ENCODE data around the gene CCT3.
A peak's percentile ranks its signal among the peaks of the same experiment; 100 is the strongest.

Gene CCT3

GRCh38 chr1:156319664-156320063, 18.4 kb downstream of the CCT3 start:
- no peak for DNase-seq

DNA sequence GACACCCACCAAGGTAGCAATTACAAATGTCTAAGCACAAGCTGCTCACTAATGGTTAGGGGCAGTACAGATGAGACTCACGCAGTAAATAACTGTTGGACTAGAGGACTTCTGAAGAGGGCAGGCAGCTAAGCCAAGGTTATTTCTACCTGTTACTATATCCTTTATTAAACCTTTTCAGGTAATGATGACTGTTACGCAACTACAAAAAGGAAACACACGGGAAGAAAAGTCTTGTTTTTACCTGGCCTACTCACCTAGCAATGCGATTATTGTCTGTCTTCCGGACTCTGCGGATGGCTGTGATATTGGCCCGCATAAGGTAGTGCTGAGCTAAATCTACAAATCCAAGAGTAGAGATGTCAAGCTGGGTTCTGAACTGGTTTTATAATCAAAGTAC, 21.2 kb downstream of the CCT3 start:
- DNase-seq: no peak

GRCh38 chr1:156310962-156311361, 27.1 kb downstream of the CCT3 start:
- DNase-seq: no peak

GRCh38 chr1:156308078-156308477, 30.0 kb downstream of the CCT3 start:
- no peak for DNase-seq

GRCh38 chr1:156305215-156305614, 32.9 kb downstream of the CCT3 start:
- no peak for DNase-seq

- no peak for DNase-seq
Measured at GRCh38 chr1:156303241-156303640, 34.9 kb downstream of the CCT3 start.

DNA sequence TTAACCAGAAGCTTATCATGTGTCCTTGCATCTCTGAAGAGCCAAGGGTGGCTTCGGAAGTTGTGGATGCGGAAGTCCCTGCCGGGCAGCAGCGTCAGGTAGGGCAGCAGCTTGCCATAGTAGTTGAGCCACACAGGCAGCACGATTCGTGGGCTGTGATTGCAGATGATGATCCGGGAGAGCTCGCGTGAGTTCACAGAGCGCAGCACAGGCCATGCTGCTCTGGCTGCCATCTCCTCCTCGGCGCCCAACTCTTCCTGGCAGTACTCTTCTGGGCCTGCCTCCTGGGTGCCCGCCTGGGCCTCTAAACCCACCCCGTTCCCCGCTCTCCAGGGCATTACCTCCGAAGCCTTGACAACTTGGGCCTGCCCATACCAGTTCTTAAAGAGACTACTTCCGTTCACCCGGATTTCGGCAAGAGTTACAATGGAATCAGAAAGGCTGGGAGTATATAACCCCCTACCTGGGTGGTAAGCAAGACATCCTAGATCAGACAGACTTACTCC, 39.2 kb downstream of the CCT3 start, which contains the start of gene VHLL:
Gene VHLL, minus strand, starts transcription at position 456 of the 506 bp plus-strand sequence. Its CDS starts 118 bp downstream, at position 338.
- no peak for DNase-seq

DNA sequence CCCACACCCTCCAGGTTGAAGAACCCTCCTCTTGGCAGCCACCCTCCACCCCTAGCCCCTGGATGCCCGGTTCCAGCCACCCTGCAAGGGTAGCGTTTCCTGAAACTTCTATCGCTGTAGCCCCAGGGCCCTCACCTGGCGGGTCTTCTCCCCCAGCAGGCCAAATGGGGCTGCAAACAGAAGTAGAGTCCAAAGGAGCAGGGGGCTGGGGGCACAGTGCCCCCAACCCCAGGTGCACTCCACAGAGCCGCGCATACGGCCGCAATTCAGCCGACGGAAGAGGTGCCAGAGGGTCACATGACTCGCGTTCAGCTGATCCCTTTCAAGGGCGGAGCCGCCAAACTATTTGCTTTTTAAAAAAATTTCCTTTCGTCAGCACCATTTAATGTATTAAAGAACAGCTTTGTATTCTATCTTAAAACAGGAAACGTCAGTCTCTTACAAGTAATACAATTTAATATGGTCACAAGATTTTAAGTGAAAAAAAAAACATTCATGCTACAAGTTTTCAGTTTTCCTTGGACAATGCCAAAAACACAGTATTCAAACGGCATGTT, 42.6 kb downstream of the CCT3 start, which contains the start of gene GLMP:
Gene GLMP, minus strand, starts transcription at position 289 of the 557 bp plus-strand sequence. Its CDS starts 34 bp downstream, at position 255.
- peak; percentile 31 to 35 for DNase-seq

DNA sequence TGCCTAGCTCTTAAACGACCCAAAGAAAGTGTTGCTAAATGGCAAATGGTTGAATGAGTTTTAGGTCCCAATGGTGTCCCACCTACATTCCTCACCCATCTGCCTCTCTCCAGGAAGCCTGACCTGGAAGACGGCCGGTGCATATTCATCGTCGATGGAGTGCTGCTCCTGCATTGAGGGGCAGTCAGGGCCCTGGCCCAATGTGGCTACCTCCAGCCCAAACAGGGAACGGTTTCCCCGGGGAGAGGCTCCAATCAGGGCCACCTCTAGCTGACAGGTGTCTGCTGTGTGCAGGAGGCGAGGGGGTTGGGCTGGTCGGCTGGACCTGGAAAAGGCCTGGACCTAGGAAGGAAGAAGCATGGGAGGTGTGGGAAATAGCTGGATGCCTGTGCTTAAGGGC, 44.2 kb downstream of the CCT3 start:
- DNase-seq: no peak

GRCh38 chr1:156293098-156293434, 45.0 kb downstream of the CCT3 start:
- no peak for DNase-seq

GRCh38 chr1:156291226-156292061, 46.6 kb downstream of the CCT3 start:
- no peak for DNase-seq

DNA sequence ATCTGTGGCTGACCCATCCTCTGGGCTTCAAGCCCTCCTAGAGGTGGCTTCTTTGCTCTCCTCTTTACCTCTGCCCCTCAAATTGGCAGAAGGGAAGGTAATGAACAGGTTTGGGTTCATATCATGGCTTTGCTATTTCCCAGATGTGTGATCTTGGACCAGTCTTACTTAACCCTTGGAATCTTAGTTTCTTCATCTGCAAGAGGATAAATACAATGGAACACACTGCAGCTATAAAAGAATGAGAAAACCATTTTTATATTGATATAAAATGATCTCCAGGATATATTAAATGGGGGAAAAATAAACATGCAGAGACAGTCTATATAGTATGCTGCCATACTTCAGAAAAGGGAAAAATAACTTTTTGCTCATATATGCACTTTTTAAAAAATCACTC, 48.2 kb downstream of the CCT3 start:
- DNase-seq: no peak

DNA sequence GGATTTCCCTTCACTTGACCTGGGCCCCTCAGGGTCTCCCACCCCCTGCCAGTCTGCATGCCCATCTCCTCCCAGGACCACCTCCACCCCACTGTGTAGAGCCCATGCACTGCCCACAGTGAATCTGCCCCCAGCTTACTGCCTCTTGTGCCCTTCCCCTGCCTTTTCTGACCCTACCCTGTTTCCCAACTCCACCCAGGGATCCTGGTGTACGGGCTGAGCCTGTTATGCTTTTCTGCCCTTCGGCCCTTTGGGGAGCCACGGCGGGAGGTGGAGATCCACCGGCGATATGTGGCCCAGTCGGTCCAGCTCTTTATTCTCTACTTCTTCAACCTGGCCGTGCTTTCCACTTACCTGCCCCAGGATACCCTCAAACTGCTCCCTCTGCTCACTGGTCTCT, 52.0 kb downstream of the CCT3 start:
- no peak for DNase-seq

GRCh38 chr1:156285437-156285836, 52.7 kb downstream of the CCT3 start:
- no peak for DNase-seq

GRCh38 chr1:156284757-156285156, 53.3 kb downstream of the CCT3 start:
- no peak for DNase-seq

DNA sequence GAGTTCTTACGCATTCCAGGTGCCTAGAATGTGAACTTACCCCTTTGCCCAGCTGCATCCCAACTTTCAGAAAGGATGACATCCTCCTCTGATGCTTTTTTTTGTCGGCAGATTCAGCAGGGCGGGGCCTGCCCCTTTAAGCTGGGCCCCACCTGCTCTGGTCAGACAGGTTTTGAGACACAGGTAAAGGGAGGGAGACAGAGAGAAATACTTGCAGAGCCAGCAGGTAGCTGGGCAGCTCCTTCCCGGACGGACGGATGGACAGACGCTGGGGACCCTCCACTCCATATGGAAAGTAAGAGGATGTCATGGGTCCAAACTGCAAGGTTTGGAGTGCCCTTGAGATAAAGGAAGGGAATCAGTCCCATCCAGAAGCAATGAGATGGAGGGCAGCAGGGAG, 54.0 kb downstream of the CCT3 start, which contains the start of gene TMEM79:
Gene TMEM79, plus strand, starts transcription at position 214 of the 400 bp plus-strand sequence. CDS start 902 bp downstream, outside the sequence.
- DNase-seq: no peak

DNA sequence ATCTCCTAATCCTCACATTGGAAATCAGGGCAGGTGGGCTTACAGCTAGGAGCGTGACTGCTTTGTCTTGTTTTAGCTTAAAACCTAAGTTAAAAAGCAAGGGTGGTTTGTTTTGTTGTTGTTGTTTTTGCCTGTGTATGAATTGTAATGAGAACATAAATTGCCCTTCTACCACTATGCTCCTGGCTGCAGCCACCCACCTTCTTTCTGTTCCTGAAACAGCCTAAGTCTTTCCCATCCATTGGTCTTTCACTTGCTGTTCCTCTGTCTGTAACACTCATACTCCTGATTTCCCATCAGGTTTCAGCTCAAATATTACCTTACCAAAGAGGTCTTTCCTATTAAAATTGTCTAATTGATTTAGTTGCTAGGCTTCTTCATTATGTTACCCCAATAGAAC, 54.6 kb downstream of the CCT3 start:
- no peak for DNase-seq

- DNase-seq: peak; percentile 93 to 94
Measured at GRCh38 chr1:156282479-156283222, 55.4 kb downstream of the CCT3 start, which contains the start of gene SMG5. TSS of gene SMG5 (minus strand) at chr1:156282825. CDS start at chr1:156282680, 145 bp downstream.

DNA sequence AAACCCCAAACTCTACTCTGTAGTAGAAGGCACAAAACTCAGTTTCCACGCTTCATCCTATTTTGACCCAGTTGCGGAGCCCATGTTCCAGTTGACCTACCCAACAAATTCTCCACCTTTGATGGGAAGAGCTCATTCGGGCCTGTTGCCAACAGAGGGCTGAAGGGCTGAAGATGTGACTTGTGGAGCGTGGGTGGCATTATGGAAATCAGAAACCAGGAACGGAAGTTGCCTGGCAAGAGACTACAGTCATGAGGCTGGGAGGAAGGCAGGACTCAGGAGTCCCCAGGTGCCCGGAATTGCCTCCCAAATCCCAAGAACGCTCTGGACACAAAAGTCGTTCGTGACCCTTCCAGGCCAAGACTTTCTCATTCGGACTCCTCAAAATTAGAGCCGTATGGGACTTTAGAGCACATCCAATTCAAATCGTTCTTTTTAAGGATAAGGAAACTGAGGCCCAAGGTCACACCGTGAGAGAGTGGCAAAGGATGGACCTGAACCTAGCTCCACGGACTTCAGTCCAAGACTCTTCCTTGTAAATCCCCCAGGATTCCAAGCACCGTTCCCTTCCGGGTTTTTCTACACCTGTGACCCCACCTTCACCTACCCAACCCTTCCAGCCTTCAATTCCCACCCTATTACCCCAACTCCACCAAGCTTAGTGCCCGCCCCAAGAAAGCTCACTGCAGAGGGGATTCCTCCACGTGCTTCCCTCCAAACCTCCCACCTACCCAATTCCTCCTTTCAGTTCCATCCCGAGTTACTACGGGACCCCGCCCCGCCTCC, 56.2 kb downstream of the CCT3 start:
- no peak for DNase-seq

DNA sequence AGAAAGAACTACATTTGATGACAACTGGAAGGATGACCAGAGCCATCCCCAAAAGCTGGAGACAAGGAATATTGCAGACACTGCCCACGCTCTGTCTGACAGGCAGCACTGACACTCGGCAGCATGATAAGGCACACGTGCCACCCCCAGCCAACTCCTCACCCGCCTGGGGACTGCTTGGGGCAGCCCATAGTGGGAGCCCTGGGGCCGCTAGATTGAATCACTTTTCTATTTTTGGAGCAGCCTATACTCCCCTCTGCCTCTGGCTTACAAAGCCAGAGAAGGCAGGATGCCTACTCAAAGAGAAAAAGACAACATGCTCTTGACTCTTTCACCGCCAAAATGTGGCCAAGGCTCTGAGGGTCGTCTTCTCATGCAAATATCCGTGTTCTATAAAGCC, 56.8 kb downstream of the CCT3 start:
- peak; percentile 11 to 25 for DNase-seq

- no peak for DNase-seq
Measured at GRCh38 chr1:156279837-156280236, 58.3 kb downstream of the CCT3 start.

- no peak for DNase-seq
Measured at GRCh38 chr1:156276966-156277381, 61.1 kb downstream of the CCT3 start.

Data from activated CD4-positive, alpha-beta T cell treated with anti-CD3 and anti-CD28 coated beads, Interleukin-2, amount 50 U/mL, for 4 hours (primary cell).